Fibroblast of lung (primary cell): ENCODE results near the gene YIPF2.

Experiments used
- CTCF ChIP-seq, 2 donors: IDR thresholded peaks in 1 of 2; conservative IDR thresholded peaks in 1 of 2; 1 replicate in 1 of 2; 2 replicates in 1 of 2; pipeline ENCODE4 v1.5.1; 2011 to 2012; ENCODE audit warnings: low read length in 2 of 2, control low read depth in 1 of 2, inconsistent platforms in 1 of 2, low read depth in 1 of 2, mild to moderate bottlenecking in 1 of 2
- EZH2 ChIP-seq: IDR thresholded peaks from 2 replicates; pipeline ENCODE4 v1.5.1; 2012; ENCODE audit warnings: low read length, control low read depth, mild to moderate bottlenecking; ENCODE audit errors: missing control alignments

GRCh38 chr19:10872546-10873107 lies 55.8 kb downstream of the YIPF2 start:
- TF ChIP-seq CTCF (conservative IDR thresholded peaks at IDR 0.05 in 1 of 2, IDR thresholded peaks at IDR 0.05 in 1 of 2; ENCODE audit: low read depth in 1 of 2, low read length in 2 of 2) = no peak
- TF ChIP-seq EZH2 = no peak
